ENCODE measurements around the gene POLD1.

DNA sequence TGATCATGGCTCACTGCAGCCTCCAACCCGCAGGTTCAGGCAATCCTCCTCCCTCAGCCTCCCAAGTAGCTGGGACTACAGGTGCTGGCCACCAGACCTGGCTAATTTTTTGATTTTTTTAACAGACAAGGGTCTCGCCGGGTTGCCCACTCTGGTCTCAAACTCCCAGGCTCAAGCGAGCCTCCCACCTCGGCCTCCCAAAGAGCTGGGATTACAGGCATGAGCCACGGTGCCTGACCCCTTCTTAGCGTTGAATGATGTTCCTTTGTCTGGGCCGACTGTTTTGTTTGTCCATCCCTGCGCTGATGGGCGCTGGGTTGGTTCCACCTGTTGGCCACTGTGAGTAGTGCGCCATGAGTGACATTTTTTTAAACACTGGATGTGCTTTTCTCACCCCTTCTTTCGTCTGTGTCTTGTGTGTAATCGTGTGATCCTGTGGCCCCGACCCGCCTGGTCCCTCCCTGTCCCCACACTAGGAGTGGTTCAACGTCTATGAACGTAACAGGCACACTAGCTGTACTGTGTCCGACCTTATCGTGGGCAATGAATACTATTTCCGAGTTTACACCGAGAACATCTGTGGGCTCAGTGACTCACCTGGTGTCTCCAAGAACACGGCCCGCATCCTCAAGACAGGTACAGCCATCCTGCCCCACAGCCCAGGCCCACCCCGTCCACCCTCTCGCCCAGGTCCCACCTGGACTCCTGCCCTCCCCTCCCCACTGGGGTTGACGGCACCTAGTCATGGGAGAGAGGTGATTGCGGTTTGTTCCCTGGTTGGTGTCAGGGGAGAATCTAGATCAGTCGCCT lies 77.1 kb downstream of the POLD1 start:
- TF ChIP-seq POLR2A (IDR thresholded peaks at IDR 0.05) = no peak
- TF ChIP-seq, protein P1, sequence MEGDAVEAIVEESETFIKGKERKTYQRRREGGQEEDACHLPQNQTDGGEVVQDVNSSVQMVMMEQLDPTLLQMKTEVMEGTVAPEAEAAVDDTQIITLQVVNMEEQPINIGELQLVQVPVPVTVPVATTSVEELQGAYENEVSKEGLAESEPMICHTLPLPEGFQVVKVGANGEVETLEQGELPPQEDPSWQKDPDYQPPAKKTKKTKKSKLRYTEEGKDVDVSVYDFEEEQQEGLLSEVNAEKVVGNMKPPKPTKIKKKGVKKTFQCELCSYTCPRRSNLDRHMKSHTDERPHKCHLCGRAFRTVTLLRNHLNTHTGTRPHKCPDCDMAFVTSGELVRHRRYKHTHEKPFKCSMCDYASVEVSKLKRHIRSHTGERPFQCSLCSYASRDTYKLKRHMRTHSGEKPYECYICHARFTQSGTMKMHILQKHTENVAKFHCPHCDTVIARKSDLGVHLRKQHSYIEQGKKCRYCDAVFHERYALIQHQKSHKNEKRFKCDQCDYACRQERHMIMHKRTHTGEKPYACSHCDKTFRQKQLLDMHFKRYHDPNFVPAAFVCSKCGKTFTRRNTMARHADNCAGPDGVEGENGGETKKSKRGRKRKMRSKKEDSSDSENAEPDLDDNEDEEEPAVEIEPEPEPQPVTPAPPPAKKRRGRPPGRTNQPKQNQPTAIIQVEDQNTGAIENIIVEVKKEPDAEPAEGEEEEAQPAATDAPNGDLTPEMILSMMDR (IDR thresholded peaks at IDR 0.05) = peak; percentile 76 to 80 (median 78)

Measured in right lobe of liver (tissue), 4 donors.